ENCODE results near the gene RNF166.
"Not testable (repeated sequence)": the region's sequence is repeated elsewhere in the genome, so short reads cannot be mapped to it uniquely, and the experiment has no call there.

The RNF166 gene

DNA sequence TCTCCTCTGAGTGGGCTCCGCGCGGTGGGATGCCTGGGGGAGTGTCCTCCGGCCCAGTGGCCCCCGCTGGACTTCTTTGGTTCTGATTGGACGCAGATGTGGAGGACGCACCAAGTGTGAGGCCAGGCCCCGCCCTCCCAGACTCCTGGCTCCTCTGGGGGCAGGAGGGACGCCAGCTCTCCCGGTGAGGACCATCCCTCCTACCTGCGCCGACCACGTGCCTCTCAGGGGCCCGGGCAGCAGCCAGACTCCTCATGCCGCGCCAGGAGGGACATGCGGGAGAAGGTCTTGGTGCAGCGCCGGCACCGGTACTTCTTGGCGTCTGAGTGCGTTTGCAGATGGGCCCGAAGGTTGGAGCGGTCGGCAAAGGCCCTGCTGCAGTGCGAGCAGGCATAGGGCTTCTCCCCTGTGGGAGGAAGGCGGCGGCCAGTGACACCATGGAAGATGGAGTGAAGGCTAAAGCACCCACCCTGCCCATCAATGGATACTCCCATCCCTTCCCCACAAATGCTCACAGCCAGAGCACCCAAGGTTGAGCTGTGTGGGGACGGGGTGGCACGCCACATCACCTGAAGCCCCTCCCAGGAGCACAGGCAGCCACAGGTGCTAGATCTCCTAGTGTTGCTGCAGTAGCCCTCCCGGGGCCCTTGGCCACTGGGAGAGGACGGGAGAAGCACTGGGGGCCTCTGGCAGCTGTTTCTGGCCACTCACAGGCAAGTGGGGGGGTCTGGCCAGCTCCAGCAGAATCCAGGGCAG lies 27.8 kb downstream of the RNF166 start:
- no peak for DNase-seq (ENCODE audit: low read depth in 3 of 3, low spot score in 1 of 3)

DNA sequence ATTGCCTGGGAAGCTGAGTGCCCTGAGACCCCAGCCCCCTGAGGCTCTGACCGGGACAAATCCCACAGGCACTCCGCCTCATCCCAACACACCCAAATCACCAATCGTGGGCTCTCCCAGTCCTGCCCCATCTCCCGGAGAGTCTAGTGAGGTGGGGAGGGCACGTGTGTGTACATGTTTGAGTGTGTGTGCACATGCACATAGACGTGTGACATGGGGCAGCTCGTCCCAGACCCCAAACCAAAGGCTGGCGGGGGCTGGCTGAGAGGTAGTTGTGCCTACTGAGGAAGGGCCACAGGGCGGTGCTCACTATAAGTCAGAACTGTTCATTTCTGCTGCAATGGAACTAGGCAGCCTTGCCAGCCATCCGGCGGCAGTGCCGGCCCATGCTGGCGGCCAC lies 28.5 kb downstream of the RNF166 start:
- no peak for DNase-seq (ENCODE audit: low read depth in 3 of 3, low spot score in 1 of 3)

DNA sequence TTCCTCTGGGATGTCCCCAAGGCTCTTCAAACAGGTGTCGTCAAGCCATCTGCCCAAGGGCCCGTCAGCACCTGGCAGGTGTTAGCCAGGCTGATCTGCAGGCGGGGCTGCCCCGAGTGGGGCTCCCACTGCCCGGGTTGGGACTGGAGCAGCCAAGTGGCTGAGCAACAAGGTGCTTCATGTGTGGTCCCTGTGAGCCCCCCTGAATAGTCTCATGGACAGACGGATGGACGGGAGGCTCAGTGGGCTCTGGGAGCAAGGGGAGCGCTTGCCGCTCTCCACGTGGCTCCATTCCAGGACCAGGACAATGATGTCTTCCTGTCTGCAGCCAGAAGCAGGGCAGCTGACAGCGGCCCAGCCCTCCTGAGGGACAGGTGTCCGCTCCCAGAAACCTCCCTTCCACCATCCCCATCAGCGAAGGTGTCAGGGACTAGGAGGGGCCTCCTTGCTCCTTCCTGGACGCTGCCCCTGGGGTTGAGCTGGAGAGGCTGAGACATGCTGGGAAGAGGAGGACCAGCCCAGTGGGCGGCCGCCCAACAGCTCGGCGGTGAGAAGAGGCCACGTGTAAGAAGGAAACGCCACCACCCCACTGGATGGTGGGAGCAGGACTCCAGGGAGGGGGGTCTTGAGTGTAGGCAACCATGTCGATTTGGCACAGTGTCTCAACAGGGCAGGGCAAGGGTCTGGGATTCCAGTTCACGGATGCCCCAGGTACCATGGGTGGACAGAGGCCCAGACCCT lies 29.5 kb downstream of the RNF166 start:
- DNase-seq (ENCODE audit: low read depth in 3 of 3, low spot score in 1 of 3) = no peak

DNA sequence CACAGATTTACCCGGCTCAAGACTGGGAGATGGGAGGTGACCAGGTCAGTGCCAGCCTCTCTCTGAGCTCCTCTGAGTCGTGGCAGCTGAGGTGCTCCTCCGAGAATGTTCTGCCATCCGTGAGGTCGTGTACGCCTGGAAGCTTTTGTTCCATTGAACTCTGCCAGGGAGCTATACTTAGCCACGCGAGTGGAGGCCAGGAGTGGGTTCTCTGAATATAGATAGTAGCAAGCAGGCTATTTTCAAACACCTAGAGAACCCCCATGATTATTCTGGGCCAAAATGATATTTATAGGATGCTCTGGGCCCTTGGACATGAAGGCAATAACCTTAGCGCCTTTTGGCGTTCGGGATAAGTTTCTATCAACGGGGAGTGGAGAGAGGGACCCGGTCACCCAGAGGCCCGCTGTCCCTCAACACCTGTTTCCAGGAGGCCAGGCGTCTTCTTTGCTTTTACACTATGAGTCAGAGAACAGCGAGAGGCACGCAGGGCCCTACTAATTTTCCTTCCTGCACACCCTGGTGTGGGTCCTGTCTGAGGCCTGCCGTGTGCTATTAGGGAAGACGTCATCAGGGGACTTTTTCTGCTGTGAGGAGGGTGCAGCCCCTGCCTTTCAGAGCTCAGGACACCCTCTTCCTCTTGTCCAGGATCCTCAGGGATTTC lies 32.4 kb downstream of the RNF166 start:
- DNase-seq (ENCODE audit: low read depth in 3 of 3, low spot score in 1 of 3) = no peak

DNA sequence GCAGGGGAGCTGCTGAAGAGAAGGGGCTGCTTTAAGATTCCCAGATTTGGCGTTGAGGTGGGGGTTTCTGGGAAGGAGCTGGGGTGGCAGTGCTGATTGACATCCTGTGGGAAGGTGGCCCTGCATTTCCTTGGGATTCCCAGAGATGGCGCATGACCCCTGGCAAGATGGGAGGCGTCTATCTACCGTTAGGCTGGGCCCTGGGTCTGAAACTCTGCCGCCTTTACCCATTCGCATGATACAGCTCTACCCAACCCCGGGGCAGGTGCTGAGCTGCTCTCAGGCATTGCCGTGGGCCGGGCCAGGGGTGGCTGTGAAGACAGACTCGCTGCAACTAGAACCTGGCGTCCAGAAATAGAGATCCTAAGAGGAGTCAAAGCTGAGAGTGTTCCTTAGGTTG lies 33.4 kb downstream of the RNF166 start:
- DNase-seq (ENCODE audit: low read depth in 3 of 3, low spot score in 1 of 3) = no peak

DNA sequence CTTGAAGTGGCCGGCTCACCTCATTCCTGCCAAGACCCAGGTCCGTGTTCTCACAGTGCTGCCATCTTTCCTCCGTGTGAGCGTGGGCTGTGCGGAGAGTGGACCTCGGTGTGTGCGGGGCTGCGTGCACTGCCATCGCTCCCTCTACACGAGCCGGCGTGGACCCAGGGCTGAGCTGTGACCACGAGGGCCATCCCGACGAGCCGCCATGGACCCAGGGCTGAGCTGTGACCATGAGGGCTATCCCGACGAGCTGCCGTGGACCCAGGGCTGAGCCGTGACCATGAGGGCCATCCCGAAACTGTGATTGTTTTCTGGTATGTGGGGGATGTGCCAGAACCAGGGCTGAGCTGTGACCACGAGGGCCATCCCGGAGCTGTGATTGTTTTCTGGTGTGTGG lies 34.4 kb downstream of the RNF166 start:
- DNase-seq (ENCODE audit: low read depth in 3 of 3, low spot score in 1 of 3) = no peak

DNA sequence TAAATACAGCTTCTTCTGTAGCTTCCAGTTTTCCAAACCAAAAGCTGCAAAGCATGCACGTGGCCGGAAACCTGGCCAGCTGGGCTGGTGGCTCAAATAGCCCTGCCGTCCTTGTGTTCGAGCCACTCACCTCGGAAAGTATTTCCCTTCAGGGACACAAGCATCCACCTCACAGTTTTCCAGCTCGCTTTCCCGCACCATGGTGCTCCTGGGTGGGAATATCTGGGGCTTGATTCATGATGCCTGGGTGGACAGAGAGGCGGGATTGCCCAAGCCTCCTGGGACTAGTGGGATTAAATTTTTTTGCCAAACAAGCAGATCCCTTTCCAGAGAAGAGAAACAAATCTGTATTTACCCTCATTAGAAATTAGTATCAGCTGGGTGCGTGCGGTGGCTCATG lies 36.2 kb downstream of the RNF166 start:
- DNase-seq (ENCODE audit: low read depth in 3 of 3, low spot score in 1 of 3) = no peak

DNA sequence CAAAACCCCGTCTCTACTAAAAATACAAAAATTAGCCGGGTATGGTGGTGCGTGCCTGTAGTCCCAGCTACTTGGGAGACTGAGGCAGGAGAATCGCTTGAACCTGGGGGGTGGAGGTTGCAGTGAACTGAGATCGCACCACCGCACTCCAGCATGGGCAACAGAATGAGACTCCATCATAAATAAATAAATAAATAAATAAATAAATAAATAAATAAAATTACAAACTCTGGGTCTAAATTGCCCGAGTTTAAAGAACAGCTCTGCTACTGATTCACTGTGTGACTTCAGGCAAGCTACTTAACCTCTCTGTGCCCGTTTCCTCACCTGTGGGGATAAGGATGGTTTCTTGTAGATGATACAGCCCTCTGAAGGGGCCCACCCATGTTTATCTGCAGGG lies 36.7 kb downstream of the RNF166 start:
- DNase-seq (ENCODE audit: low read depth in 3 of 3, low spot score in 1 of 3) = not testable (repeated sequence)

DNA sequence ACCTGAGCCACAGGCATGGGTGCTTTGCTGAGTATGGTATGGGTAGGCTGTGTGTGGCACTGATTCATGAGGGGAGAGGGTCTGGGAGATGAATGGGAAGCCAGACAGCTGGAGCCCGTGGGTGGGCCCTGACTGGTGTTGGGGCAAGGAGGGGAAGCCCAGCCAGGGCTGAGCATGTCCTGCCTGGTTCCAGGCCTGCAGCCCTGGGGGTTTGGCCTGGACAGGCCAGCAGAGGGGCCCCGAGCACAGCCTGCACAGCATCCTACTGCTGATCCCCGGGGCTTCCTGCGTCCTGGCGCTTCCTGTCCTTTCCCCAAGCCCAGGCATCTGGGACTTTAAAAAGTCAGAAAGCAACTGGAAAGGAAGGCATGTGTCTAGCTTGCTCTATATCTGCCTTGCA lies 38.7 kb downstream of the RNF166 start:
- DNase-seq (ENCODE audit: low read depth in 3 of 3, low spot score in 1 of 3) = no peak

DNA sequence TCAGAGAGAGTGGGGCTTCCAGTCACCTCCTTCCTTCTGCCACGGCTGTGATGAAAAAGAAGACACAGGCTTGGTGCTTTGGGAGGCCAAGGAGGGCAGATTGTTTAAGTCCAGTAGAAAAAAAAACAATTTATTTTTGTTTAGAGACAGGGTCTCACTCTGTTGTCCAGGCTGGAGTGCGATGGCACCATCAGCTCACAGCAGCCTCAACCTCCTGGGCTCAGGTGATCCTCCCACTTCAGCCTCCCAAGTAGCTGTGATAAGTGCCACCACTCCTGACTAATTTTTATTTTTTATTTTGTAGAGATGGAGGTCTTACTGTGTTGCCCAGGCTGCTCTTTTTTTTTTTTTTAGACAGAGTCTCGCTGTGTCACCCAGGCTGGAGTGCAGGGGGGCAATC lies 40.6 kb downstream of the RNF166 start:
- no peak for DNase-seq (ENCODE audit: low read depth in 3 of 3, low spot score in 1 of 3)

DNA sequence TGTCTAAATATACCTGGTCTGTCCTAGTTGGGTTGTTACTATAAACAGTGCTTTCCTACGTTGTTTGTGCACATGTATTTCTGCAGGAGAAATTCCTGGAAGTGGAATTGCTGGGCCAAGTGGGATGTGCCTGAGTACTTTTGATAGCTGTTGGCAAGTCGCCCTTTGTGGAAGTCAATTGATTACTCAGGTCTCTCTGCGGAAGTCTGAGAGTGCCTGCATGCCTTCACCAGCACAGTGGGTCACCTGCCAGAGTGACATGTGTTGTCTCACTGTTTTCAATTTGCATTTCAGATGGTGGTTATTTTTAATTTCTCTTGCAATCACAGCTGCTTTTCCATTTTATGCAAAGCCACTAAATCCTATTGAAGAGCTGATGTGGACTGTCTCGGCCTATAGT lies 41.1 kb downstream of the RNF166 start:
- DNase-seq (ENCODE audit: low read depth in 3 of 3, low spot score in 1 of 3) = no peak

DNA sequence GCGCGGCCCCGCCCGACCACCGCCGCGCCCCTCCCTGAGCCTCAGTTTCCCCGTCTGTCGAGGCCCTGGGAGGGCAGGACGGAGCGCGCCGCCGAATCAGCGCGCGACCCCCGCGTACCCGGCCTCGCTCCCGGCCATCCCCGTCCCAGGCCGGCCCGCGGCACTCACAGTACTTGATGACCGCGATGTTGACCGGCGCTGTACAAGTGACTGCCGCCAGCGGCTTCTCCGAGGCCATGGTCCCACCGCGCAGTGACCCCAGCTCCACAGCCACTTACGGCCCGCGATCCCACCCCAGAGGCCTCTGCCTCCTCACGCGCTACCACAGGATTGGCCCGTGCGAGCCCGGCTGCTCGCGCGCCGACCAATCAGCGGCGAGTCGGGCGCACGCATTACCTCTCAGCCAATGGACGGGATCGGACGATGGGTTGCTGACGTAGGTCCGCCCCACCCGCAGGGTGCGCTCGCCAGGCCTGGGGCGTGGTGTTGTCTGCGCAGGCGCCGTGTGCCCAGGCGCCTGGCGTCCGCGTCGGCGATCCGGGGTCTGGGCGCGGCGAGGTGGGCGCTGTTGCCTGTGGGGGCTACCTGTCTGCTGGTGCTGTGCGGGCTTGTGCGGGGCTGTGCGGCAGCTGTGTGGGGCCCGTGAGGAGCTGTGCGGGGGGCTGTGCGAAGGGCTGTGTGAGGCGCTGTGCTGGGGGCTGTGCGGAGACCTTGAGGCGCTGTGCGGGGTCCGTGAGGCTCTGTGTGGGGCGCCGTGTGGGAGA lies 43.2 kb downstream of the RNF166 start, which contains the start of gene MVD:
TSS of gene MVD (minus strand) at position 249 of the 764 bp plus-strand sequence. CDS start at position 238, 11 bp downstream.
- DNase-seq (ENCODE audit: low read depth in 3 of 3, low spot score in 1 of 3) = peak; percentile 85 to 90 (median 90)

DNA sequence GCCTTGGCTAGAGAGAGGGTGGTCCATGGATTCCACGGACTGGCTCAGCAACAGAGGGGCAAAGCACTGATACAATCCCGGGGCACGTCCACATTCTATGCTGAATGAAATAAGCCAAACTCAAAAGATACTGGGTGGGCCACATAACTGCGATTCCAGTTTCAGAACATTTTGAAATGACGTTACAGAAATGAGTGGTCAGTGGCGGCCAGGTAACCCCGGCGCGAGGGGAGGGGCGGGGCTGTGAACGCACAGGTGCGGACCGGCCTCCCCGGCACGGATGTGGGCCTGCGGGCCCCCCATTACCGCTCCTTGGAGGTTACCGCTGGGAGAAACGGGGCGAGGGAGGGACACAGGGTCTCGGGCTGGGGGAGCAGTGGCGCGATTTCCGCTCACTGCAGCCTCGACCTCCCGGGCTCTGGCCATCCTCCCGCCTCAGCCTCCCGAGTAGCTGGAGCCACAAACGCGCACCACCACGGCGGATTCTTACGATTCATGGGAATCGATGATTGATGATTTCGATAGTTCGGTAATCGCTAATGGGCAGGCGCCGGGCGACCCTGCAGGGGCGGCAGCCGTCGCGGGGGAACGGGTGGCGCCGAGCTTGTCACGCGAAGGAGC lies 43.9 kb downstream of the RNF166 start:
- no peak for DNase-seq (ENCODE audit: low read depth in 3 of 3, low spot score in 1 of 3)

DNA sequence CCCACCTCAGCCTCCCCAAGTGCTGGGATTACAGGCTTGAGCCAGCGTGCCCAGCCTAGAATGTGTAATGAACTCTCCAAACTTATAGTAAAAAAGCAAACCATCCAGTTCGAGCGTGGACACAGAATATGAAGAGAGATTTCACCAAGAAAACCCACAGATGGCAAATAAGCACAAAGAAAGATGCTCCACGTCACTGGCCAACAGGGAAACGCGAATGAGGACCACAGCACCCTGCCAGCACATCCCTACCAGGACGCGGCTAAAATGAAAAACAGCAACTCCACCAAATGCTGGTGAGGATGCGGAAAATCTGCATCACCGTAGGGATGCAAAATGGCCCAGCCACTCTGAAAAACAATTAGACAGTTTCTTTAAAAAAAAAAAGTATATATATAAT lies 44.7 kb downstream of the RNF166 start:
- DNase-seq (ENCODE audit: low read depth in 3 of 3, low spot score in 1 of 3) = no peak

DNA sequence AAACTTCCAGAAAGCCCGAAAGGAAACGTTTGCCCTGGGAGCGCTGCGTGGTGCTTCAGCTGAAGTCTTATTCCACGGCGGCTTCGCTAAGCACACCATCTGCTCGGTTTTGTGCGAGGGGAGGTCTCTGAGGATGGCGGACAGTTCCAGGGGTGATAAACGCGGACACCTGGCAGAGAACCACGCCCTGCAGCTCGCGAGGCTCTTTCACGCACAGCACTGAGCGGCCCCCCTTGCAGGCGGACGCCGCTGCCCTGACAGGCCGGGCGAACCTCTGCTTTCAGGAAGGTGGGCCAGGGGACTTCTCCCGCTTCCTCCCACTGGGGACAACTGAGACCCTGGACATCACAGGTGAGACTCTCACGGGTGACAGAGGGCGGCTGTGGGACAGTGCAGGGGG lies 47.0 kb downstream of the RNF166 start:
- no peak for DNase-seq (ENCODE audit: low read depth in 3 of 3, low spot score in 1 of 3)

DNA sequence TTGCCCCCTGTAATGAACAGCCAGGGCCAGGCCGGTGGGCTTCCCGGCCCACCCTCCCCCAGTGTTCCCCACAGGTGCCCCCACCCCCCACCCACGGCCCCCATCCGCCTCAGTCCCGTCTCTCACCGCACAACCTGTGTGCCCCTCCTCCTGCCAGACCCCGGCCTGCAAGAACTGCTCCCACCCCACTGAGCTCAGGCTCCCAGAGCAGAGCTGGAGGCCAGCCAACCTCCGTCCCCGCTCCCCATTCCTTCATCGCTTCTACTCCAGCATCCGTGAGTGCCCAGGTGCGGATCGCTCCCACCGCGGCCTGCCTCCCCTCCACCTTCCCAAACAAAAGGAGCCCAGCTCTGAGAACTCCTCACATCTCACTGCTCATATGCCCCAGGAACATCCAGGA lies 47.5 kb downstream of the RNF166 start:
- DNase-seq (ENCODE audit: low read depth in 3 of 3, low spot score in 1 of 3) = no peak

DNA sequence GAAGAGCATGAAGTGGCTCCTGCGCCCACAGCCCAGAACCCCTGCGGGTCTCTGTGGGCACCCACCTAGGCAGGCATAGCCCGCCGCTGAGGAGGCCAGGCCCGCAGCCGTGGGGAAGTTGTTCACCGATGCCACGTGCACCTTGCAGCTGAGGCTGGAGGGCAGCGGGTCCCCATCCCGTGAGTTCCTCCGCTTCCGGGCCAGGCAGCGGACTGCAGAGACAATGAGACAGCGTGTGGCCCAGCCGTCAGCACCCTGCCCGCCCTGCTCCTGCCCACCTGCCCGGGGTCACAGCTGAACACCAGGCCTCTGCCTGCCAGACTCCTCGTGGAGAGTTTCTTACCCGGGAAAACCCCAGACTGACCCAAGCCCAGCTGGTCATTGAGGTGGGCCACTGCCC lies 48.8 kb downstream of the RNF166 start:
- no peak for DNase-seq (ENCODE audit: low read depth in 3 of 3, low spot score in 1 of 3)

DNA sequence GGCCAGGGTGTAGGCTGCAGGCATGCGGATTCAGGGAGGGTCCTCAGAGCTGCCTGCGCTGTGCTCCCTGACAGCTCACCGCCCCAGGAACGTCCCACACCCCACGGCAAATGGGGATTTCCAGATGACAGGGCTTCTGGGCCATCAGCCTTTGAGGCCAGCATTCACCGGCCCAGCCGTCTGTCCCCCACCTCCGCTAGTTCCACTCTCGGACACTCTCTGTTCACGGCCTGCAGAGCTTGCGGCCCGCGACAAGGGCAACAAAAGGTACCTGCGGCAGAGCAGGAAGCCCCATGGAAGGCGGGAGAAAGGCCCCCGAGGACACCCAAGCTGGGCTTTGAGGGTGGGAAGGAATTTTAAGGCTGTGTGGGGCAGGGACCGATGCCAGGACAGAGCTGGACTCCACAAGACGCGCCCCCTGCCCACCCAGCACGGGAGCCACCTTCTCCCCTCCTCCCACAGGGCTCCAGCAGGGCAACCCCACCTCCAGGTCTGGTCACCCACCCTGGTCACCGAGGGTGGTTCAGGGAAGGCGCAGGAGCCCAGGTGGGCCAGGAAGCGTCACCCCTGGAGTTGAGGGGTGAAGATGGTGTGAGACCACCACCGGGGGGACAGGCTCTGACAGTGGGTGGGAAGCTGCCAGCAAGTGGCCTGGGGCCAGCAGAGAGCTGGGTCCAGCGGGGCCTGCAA lies 49.8 kb downstream of the RNF166 start:
- no peak for DNase-seq (ENCODE audit: low read depth in 3 of 3, low spot score in 1 of 3)

DNA sequence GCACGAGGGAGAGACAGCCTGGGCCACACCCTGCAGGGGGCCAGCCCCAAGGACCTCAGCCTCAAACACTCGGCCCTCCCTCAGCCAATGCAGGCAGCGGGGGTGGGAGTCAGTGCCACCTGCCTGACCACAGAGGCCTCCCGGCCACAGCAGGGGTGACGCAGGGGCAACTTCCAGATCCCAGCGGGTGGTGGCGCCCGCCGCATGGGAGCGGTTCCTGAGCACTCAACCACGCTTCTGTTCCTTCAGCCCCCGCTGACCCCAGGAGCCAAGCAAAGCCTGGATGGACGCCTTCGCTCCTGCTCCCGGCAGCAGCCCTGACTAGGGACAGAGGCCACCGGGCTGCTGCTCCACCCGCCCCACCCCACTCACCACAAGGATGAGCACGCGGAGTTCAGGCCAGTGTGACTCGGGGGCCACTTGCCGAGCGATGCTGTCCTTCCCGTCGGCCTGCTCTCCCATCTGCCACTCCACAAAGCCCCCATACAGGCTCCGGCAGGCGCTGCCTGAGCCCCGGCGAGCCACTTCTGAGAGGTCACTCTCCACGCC lies 50.4 kb downstream of the RNF166 start:
- DNase-seq (ENCODE audit: low read depth in 3 of 3, low spot score in 1 of 3) = no peak

Measured in stimulated activated CD4-positive, alpha-beta T cell treated with anti-CD3 and anti-CD28 coated beads, TNF-alpha, amount 100 ng/mL, for 1 hour (primary cell).